Activated naive CD8-positive, alpha-beta T cell (primary cell): ENCODE data around the gene FRMPD3.

Experiments used
- H3K27ac Mint-ChIP-seq: one replicate; pipeline ENCODE4 v1.8.0; 2021; ENCODE audit warnings: mixed read lengths
- H3K27me3 Mint-ChIP-seq: one replicate; pipeline ENCODE4 v1.8.0; 2021; ENCODE audit warnings: mixed read lengths
- H3K36me3 Mint-ChIP-seq: one replicate; pipeline ENCODE4 v1.8.0; 2021; ENCODE audit warnings: mixed read lengths
- H3K4me1 Mint-ChIP-seq: one replicate; pipeline ENCODE4 v1.8.0; 2021; ENCODE audit warnings: low read depth, mixed read lengths
- H3K4me3 Mint-ChIP-seq: one replicate; pipeline ENCODE4 v1.8.0; 2021; ENCODE audit warnings: mild to moderate bottlenecking, mixed read lengths
- H3K9me3 Mint-ChIP-seq: one replicate; pipeline ENCODE4 v1.8.0; 2021; ENCODE audit warnings: low read depth, mixed read lengths

Gene FRMPD3

DNA sequence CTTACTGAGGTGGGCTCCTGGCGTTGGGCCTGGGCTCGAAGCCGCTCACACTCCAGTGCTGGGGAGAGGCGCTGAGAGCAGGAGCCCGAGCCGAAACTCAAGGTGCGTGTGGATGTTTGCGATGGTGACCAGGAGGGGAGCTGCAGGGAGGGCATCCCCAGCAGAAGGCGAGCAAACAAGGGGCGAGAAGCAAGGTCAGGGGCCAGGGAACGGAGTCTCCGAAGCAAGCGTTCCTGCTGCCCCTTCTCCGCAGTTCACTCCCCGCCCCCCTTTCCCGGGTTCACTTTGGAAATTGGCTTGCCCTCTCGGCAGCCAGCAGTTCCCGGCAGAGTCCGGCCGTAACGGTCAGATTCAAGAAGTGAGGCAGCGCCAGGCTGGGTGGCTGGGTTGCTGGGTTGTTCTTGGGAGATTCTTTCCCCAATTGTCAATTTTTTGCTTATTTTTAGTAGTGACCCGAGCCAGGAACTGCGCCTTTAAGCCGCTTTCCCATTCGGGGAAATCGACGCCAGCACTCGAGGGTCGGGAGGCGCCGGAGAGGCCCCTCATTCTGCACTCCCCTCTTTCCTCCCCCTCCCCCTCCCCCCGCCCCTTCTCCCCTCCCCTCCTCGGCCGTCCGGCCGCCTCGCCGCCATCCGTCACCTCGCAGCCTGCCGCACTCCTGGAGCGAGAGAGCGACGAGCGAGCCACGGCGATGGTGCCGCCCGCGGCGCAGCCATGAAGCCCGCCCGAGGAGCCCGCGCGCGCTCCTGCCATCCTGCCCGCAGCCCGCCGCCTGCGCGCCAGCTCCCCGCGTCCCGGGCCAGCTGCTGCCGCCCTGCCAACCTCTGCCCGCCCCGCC lies at the start of gene FRMPD3:
FRMPD3 (plus strand) TSS at position 655 of the 838 bp plus-strand sequence. CDS start 76,937 bp downstream, outside the sequence.
- Mint-ChIP-seq H3K27me3 (peaks cover 7% of the 10 kb centered on the region), H3K9me3 (no peaks in the 10 kb centered on the region), H3K4me1 (peaks cover 18% of the 10 kb centered on the region), H3K36me3 (no peaks in the 10 kb centered on the region), H3K4me3 (peak within 1 kb of the TSS; percentile 70), H3K27ac (no peak within 1 kb of the TSS)

DNA sequence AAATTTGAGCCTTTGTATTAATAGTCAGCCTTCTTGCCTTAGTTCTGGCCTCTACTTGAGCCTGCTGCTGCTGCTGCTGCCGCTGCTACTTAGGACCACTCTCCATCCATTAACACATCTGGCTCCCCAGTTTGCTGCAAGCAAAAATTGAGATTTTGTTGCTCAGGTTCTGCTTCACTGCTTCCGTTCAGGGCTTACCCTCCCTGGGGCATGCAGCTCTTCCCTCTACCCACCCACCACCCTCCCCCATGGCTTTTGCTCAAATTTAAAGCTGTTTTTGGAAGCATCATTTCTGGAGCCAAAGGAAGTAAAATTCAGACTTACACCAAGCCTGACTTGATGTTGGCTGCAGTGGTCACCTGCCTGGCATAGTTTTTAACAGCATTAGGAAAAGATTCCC lies 28.9 kb upstream of the FRMPD3 start:
- no peak overlapping the region for H3K27ac Mint-ChIP-seq
- H3K36me3 Mint-ChIP-seq = no peaks in the 10 kb centered on the region
- no peaks in the 10 kb centered on the region for H3K4me1 Mint-ChIP-seq
- H3K9me3 Mint-ChIP-seq = no peaks in the 10 kb centered on the region
- H3K27me3 Mint-ChIP-seq = peaks cover 4% of the 10 kb centered on the region
- no peak overlapping the region for H3K4me3 Mint-ChIP-seq

GRCh38 chrX:107421337-107421861 lies 28.1 kb upstream of the FRMPD3 start:
- Mint-ChIP-seq H3K27ac (no peak overlapping the region), H3K36me3 (no peaks in the 10 kb centered on the region), H3K27me3 (peaks cover 4% of the 10 kb centered on the region), H3K4me3 (no peak overlapping the region), H3K4me1 (no peaks in the 10 kb centered on the region), H3K9me3 (no peaks in the 10 kb centered on the region)

GRCh38 chrX:107429090-107429489 lies 20.4 kb upstream of the FRMPD3 start:
- no peaks in the 10 kb centered on the region for H3K36me3 Mint-ChIP-seq
- no peaks in the 10 kb centered on the region for H3K4me1 Mint-ChIP-seq
- no peak overlapping the region for H3K4me3 Mint-ChIP-seq
- no peaks in the 10 kb centered on the region for H3K27me3 Mint-ChIP-seq
- H3K27ac Mint-ChIP-seq = no peak overlapping the region
- H3K9me3 Mint-ChIP-seq = no peaks in the 10 kb centered on the region

GRCh38 chrX:107440187-107440586 lies 9.3 kb upstream of the FRMPD3 start:
- Mint-ChIP-seq H3K36me3 (no peaks in the 10 kb centered on the region), H3K4me1 (no peaks in the 10 kb centered on the region), H3K27ac (no peak overlapping the region), H3K9me3 (no peaks in the 10 kb centered on the region), H3K4me3 (no peak overlapping the region), H3K27me3 (peaks cover 3% of the 10 kb centered on the region)

GRCh38 chrX:107440692-107441091 lies 8.8 kb upstream of the FRMPD3 start:
- Mint-ChIP-seq H3K36me3 (no peaks in the 10 kb centered on the region), H3K27ac (no peak overlapping the region), H3K27me3 (peaks cover 3% of the 10 kb centered on the region), H3K4me3 (no peak overlapping the region), H3K4me1 (no peaks in the 10 kb centered on the region), H3K9me3 (no peaks in the 10 kb centered on the region)

- H3K27ac Mint-ChIP-seq = no peak overlapping the region
- no peaks in the 10 kb centered on the region for H3K9me3 Mint-ChIP-seq
- H3K4me3 Mint-ChIP-seq = no peak overlapping the region
- peaks cover 3% of the 10 kb centered on the region for H3K27me3 Mint-ChIP-seq
- H3K36me3 Mint-ChIP-seq = no peaks in the 10 kb centered on the region
- no peaks in the 10 kb centered on the region for H3K4me1 Mint-ChIP-seq
These were observed 6.4 kb upstream of the FRMPD3 start for GRCh38 chrX:107442914-107443527.

- Mint-ChIP-seq H3K27me3 (peaks cover 4% of the 10 kb centered on the region), H3K4me1 (peaks cover 6% of the 10 kb centered on the region), H3K36me3 (no peaks in the 10 kb centered on the region), H3K9me3 (no peaks in the 10 kb centered on the region), H3K4me3 (no peak overlapping the region), H3K27ac (no peak overlapping the region)
These were observed 4.3 kb upstream of the FRMPD3 start for GRCh38 chrX:107445146-107445545.

- Mint-ChIP-seq H3K27ac (no peak overlapping the region), H3K4me3 (no peak overlapping the region), H3K9me3 (no peaks in the 10 kb centered on the region), H3K27me3 (peaks cover 4% of the 10 kb centered on the region), H3K4me1 (peaks cover 8% of the 10 kb centered on the region), H3K36me3 (no peaks in the 10 kb centered on the region)
These were observed 3.8 kb upstream of the FRMPD3 start for GRCh38 chrX:107445631-107446030.

DNA sequence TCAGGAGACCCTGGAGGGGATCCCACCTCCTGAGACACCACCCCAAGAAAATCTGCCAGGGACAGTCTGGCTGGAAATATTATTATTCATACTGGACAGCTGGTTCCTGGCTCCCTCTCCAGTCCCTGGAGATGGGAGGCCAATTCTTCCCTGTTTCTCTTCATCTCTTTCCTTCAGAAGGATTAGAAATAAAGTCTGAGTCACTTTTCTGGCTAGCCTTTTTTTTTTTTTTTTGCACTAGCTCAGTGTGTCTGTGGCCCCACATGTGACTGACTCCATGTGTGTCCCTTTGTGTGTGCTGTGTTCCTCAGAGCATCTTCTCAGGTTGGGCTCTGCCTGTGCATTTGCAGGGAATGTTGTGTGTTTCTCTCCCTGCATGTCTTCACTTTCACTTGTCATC lies 1.8 kb upstream of the FRMPD3 start:
- H3K9me3 Mint-ChIP-seq = no peaks in the 10 kb centered on the region

GRCh38 chrX:107448625-107448997 lies 841 bp upstream of the FRMPD3 start:
- no peaks in the 10 kb centered on the region for H3K36me3 Mint-ChIP-seq
- no peak overlapping the region for H3K27ac Mint-ChIP-seq
- peak overlapping the region; percentile 65 for H3K4me3 Mint-ChIP-seq
- H3K4me1 Mint-ChIP-seq = peaks cover 18% of the 10 kb centered on the region
- H3K9me3 Mint-ChIP-seq = no peaks in the 10 kb centered on the region
- H3K27me3 Mint-ChIP-seq = peaks cover 7% of the 10 kb centered on the region

More for the DNA sequence above, 1.8 kb upstream of the FRMPD3 start:
- Mint-ChIP-seq H3K27ac (no peak overlapping the region), H3K4me3 (no peak overlapping the region), H3K36me3 (no peaks in the 10 kb centered on the region), H3K4me1 (peaks cover 18% of the 10 kb centered on the region), H3K27me3 (peaks cover 7% of the 10 kb centered on the region)

DNA sequence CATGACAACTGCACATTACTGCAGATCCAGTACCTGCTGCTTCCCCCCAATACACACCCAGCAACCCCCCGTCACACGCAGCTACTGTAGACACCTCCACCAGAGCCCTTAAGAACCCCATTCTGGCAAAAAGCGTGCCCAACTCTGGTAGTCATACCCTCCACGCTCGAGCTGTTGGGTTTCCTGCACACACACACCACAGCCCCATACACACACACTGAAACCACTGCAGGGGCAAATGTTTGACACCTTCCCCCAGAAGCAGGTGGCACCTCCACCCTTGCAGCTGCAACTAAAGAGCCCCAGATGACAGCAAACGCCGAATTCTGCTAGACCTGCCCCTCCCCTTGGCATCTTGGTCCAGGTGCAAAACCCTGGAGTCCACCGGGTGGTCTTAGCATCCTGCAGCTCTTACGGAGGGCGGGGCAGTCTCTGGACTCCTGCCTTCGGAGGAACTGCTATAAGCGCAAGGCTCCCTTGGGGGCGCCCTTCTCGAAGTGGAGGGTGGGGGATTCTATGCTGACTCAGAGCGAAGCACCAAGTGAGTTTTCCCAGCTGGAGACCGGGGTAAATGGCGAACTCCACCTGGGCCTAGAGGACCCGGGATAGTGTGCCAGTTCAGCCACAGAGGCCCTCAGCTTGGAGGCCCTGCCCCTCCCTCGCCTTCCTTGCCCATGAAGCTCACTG lies 1.5 kb downstream of the FRMPD3 start:
- Mint-ChIP-seq H3K27me3 (peaks cover 7% of the 10 kb centered on the region), H3K9me3 (no peaks in the 10 kb centered on the region), H3K36me3 (no peaks in the 10 kb centered on the region), H3K27ac (no peak overlapping the region), H3K4me1 (peaks cover 18% of the 10 kb centered on the region), H3K4me3 (peak overlapping the region; percentile 70)

GRCh38 chrX:107451731-107452130 lies 2.3 kb downstream of the FRMPD3 start:
- Mint-ChIP-seq H3K36me3 (no peaks in the 10 kb centered on the region), H3K27me3 (peaks cover 8% of the 10 kb centered on the region), H3K9me3 (no peaks in the 10 kb centered on the region), H3K4me1 (peaks cover 18% of the 10 kb centered on the region), H3K4me3 (peak overlapping the region; percentile 13), H3K27ac (no peak overlapping the region)

GRCh38 chrX:107452581-107452980 lies 3.1 kb downstream of the FRMPD3 start:
- Mint-ChIP-seq H3K27me3 (peaks cover 10% of the 10 kb centered on the region), H3K4me1 (peaks cover 18% of the 10 kb centered on the region), H3K36me3 (no peaks in the 10 kb centered on the region), H3K4me3 (no peak overlapping the region), H3K9me3 (no peaks in the 10 kb centered on the region), H3K27ac (no peak overlapping the region)

DNA sequence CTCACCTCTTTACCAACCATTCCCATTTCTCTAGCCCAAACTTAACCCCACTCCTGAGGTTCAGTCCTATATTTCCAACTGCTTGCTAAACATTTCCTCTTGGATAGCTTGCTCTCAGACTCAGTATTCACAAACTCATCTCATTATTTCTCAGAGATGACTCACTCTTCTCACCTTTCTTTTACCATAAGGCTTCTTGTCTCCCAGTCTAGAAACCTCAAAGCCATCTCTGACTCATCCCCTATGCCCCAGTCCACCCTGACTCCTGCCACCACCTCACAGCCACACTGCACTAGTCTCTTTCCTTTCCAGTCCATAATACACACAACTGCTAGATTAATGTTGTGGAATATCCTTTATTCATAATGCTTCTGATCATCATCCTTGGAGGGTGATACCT lies 4.8 kb downstream of the FRMPD3 start:
- Mint-ChIP-seq H3K9me3 (no peaks in the 10 kb centered on the region), H3K27me3 (peaks cover 7% of the 10 kb centered on the region), H3K27ac (no peak overlapping the region), H3K4me3 (no peak overlapping the region), H3K4me1 (peaks cover 12% of the 10 kb centered on the region), H3K36me3 (no peaks in the 10 kb centered on the region)
